GM12864 (cell line): ENCODE results near the gene MAP4K2.

Source experiments
- DNase-seq: peaks from one replicate; pipeline ENCODE4 v3.0.0-alpha.2; 2011; ENCODE audit warnings: low read depth
- H3K4me3 ChIP-seq: 2 replicates; pipeline ENCODE4 v1.5.1; 2011; ENCODE audit warnings: mild to moderate bottlenecking, low read depth, low read length, control low read depth
- TF ChIP-seq, protein P1 (sequence below): IDR thresholded peaks from 2 replicates; pipeline ENCODE4 v1.5.1; 2011; ENCODE audit warnings: low read depth, mild to moderate bottlenecking, moderate library complexity, low read length, control low read depth, inconsistent platforms; ENCODE audit errors: missing control alignments

The MAP4K2 gene

DNA sequence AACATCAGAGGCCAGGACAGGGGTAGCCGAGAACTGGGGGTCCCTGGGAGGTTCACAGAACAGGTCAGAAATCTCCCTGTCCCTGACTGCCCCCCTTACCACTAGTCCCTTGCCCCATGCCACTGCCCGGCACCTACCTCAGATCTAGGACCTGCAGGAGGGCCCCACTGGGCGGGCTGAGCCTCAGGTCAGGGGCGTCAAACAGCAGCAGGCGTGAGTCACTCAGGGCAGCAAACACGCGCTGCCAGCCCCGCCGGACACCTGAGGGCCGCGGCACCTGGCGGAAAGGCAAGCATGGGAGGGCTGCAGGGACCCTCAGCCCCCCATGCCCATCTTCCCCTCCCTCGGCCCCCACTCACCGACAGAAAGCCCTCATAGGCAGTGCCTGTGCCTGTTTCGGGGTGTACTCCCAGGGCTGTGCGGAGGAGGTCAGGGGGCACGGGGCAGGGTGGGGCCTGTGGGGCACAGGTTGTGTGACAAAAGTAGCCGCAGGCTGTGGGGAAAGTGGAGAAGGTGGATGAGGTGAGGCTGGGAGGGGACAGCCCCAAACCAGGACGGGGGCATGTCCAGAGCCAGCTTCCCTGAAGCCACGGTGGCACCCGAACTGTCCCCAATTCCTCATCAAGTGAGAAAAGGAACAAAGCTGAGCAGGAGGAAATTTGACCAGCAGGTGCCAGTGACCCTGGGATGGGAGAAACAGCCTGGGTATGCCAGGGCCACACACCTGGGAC is 29.6 kb upstream of the MAP4K2 start:
- DNase-seq = no peak
- no peak overlapping the region for H3K4me3 ChIP-seq
- TF ChIP-seq, protein P1, sequence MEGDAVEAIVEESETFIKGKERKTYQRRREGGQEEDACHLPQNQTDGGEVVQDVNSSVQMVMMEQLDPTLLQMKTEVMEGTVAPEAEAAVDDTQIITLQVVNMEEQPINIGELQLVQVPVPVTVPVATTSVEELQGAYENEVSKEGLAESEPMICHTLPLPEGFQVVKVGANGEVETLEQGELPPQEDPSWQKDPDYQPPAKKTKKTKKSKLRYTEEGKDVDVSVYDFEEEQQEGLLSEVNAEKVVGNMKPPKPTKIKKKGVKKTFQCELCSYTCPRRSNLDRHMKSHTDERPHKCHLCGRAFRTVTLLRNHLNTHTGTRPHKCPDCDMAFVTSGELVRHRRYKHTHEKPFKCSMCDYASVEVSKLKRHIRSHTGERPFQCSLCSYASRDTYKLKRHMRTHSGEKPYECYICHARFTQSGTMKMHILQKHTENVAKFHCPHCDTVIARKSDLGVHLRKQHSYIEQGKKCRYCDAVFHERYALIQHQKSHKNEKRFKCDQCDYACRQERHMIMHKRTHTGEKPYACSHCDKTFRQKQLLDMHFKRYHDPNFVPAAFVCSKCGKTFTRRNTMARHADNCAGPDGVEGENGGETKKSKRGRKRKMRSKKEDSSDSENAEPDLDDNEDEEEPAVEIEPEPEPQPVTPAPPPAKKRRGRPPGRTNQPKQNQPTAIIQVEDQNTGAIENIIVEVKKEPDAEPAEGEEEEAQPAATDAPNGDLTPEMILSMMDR = no peak

DNA sequence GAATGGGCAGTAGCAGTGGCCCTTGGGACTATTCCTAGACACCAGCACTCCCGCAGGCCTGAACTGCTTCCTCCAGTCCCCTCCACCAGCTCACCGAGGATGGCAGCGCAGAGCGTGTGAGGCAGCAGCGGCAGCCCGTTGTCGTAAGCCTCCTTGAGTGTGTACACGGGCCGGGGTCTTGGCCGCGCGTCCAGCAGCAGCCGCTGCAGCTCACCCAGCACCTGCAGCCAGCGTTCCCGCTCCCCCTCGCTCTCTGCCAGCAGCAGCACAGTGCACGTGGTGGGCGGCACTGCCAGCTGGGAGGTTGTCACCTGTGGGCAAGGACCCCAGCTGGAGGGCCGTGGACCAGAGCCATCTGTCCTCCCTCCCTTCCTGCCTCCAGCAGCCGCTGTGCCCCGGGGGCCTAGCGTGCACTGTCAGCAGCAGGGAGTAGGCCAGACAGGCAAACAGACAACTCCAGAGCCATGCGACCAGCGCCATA is 28.4 kb upstream of the MAP4K2 start:
- TF ChIP-seq, protein P1 = no peak
- DNase-seq = no peak
- no peak overlapping the region for H3K4me3 ChIP-seq

DNA sequence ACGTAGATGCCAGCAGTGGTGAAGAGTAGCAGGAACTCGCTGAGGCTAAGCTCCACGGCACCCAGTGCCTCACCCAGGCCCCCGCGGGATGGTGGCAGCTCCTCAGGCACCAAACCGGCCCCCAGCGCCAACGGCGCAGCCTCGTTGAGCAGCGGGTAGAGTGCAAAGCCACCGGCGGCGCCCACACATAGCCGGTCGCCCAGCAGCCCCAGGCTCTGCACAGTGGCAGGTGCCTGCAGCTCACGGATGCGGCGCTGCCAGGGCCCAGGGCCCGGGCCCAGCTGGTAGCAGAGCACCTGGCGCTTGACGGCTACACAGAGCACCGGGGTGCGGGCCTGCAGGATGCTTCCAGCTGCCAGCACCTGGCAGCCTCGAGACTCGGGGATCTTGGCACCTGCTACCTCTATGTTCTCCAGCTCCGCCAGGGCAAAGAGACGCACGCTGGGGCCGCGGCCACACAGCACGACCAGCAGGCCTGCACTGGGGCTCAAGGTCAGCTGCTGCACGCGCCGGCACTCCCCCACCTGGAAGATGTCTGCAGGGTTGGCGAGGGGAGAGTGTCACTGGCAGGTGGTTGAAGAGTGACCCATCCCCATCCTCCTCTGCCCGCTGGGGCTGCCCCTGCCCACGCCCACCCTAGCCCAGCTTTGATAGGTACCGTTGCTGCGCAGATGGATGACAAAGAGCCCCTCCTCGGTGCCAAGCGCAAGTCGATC is 26.7 kb upstream of the MAP4K2 start:
- H3K4me3 ChIP-seq = no peak overlapping the region
- no peak for DNase-seq
- TF ChIP-seq, protein P1 = no peak

DNA sequence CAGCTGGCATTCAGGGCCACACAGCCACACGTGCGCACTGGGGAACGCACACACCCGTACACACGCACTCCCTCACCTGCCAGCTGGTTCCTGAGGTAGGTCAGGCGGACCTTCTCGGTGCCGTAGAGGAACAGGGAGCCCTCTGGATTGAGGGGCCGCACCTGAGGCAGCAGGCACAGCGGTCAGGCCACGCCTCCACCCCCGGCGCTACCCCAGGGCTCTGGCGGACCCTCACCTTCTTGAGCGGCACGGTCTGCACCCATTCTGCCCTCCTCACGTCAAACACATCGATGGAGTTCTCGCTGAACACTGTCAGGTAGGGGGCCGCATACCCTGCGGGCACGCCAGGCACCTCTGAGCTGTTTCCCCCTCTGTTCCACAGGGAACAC is 24.4 kb upstream of the MAP4K2 start:
- H3K4me3 ChIP-seq = no peak overlapping the region
- no peak for DNase-seq
- TF ChIP-seq, protein P1 = no peak

DNA sequence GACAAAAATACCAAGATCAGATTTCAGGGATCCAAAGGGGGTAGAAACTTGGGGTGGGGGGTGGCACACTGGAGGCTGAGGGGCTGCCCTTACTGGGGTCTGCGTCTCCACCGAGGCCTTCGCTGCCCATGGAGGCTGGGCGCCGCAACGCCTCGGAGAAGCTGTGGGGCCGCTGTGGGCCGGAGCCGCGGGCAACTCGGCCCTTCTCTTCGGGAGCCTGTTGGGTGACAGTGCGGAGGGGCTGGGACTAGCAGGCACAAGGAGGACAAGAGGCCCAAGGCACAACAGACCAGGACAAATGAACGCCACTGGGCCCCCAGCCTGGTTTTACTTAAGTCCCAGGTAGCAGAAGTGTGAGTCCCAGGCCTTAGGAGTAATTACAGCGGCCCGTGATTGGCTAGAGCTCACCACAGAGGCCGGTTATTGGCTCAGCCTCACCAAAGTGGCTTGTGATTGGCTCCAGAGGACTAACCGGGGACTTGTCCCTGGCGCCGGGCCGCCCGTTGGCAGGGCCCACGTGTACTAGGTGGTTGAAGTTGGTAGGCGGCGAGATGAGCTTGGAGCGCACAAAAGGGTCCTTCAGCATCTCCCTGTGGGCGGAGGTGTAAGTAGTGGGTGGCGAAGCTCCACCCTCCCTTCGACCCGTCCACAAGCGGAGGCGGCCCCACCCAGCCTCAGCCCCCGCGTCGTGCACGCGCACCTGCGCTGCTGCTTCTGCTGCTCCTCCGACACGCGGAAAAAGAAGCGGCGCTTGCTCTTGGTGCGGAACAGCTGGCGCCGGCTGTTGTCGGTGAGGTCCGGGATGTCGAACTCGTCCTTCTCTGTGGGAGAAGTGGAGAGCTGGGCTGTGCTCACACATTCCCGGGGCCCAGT is 23.8 kb upstream of the MAP4K2 start:
- TF ChIP-seq, protein P1 = no peak
- no peak for DNase-seq
- H3K4me3 ChIP-seq = no peak overlapping the region

DNA sequence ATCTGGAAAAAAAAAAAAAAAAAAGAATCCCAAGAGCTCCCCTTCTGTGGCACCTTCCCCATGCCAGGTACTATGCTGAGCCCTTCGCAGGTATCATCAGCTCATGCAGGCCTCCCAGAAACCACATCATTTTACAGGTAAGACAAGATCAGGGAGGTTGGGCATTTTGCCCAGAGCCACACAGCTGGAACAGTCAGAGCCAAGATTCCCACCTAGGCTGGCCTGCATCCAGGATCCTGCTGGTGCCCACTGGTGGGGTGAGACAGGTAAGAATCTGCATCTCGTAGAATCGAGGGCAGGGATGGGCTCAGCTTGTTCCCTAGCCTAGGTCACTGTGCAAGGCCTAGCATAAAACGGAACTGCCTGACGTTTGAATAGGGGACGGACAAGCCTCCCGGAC is 23.0 kb upstream of the MAP4K2 start:
- no peak overlapping the region for H3K4me3 ChIP-seq
- DNase-seq = no peak
- TF ChIP-seq, protein P1 = no peak
